ENCODE measurements around the gene CDC16. TPM values are rescaled to one million over a fixed set of nuclear protein-coding genes. Genes with fewer than 3 reads are reported as not detected.
A peak's percentile ranks its signal among the peaks of the same experiment; 100 is the strongest.

Gene CDC16
- total and polyA plus RNA-seq, 9 of the 15 experiments (the other 6 are each of a cell fraction or from before 2014, with no cell fraction given) = 23.2 to 102 (median 51.6) TPM

DNA sequence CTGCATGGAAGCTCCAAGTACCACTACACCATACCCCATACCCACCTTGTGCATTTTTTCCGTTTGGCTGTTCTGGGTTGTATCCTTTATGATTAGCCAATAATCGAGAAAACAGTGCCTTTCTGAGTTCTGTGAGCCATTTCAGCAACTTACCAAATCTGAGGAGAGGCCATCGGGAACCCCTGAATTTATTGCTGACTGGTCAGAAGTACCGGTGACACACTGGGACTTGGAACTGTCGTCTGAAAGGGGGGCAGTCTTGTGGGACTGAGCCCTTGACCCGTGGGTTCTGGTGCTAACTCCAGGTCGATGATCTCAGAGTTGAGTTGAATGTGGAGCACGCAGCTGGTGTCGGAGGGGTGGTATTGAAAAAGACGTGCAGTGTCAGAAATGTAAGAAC lies 61.8 kb downstream of the CDC16 start:
- Histone ChIP-seq H3K9me3 (replicated peaks; ENCODE audit: control insufficient read depth, insufficient read depth, low read depth, low read length) (no peaks in the 10 kb centered on the region), H3K27ac (ENCODE audit: extremely low read depth, low read depth, low read length) (no peak overlapping the region), H2AFZ (ENCODE audit: low read depth, low read length) (no peak overlapping the region), H3K9me1 (ENCODE audit: control insufficient read depth, insufficient read depth, low read length) (no peaks in the 10 kb centered on the region), H3K4me1 (replicated peaks in 1 of 2; ENCODE audit: control insufficient read depth in 2 of 2, insufficient read depth in 2 of 2, low read length in 2 of 2) (no peaks in the 10 kb centered on the region; a peak in 1 of 5 replicates), H4K20me1 (replicated peaks; ENCODE audit: control insufficient read depth, insufficient read depth, low read length) (no peaks in the 10 kb centered on the region), H3K79me2 (ENCODE audit: control insufficient read depth, insufficient read depth, low read length) (peaks cover 7% of the 10 kb centered on the region; the same call in 2 of the 3 replicates), H3K36me3 (ENCODE audit: control insufficient read depth, insufficient read depth, low read length) (peaks cover 73% of the 10 kb centered on the region; the same call in 2 of the 3 replicates), H3K4me2 (ENCODE audit: insufficient read depth, low read length) (no peak overlapping the region), H3K27me3 (ENCODE audit: control insufficient read depth in 2 of 2, insufficient read depth in 2 of 2, low read length in 2 of 2) (no peaks in the 10 kb centered on the region), H3K4me3 (no peak overlapping the region), H3K9ac (ENCODE audit: insufficient read depth in 1 of 2, low read depth in 2 of 2, low read length in 2 of 2) (no peak overlapping the region; a peak in 1 of 4 replicates)
- ChIA-PET POLR2A (interaction anchor here (1.2 kb wide), 1 partner anchor 15 kb away, joined by 4 read pairs; the partner anchor contains the start of gene UPF3A), CTCF (ENCODE audit: low intra/inter-chr PET ratio) (no interaction called here)
- intact Hi-C loops (cut with micrococcal nuclease) (no loop called here), in situ Hi-C loops (cut with MboI) (no loop called here)
- no peak for FAIRE-seq
- no peak for ATAC-seq
- DNase-seq (ENCODE audit: extremely low read depth in 1 of 4, low spot score in 3 of 4) = no peak
- no TSS peak for BruUV-seq (replicated peaks)
- WGBS (ENCODE audit: insufficient coverage, low coverage, missing lambda C conversion rate) = 79% methylated on average over 8 of the region's 10 CpGs
- TF ChIP-seq MAFK (IDR thresholded peaks at IDR 0.05; ENCODE audit: low read length) = peak; percentile 52
- no peak for TF ChIP-seq CEBPB (tag; IDR thresholded peaks at IDR 0.05)
- TF ChIP-seq REST (IDR thresholded peaks at IDR 0.05; ENCODE audit: borderline replicate concordance) = no peak
- no peak for TF ChIP-seq REST (CRISPR knock-in tag; IDR thresholded peaks at IDR 0.05; ENCODE audit: low read depth)
- TF ChIP-seq C11orf30 (IDR thresholded peaks at IDR 0.05; ENCODE audit: low read depth) = peak; percentile 69
- TF ChIP-seq ZBTB9 (CRISPR knock-in tag; IDR thresholded peaks at IDR 0.05) = no peak
- no peak for TF ChIP-seq SUPT5H (IDR thresholded peaks at IDR 0.05)
- TF ChIP-seq ZFX (CRISPR knock-in tag; IDR thresholded peaks at IDR 0.05) = no peak
- TF ChIP-seq SIN3B (IDR thresholded peaks at IDR 0.05; ENCODE audit: low read depth) = no peak
- no peak for TF ChIP-seq TSC22D4 (tag; IDR thresholded peaks at IDR 0.05)
- TF ChIP-seq CSDE1 (IDR thresholded peaks at IDR 0.05) = no peak
- peak; percentile 78 for TF ChIP-seq ZNF316 (IDR thresholded peaks at IDR 0.05)
- TF ChIP-seq MAFG (tag; conservative IDR thresholded peaks at IDR 0.05) = peak; percentile 56
- TF ChIP-seq, protein P1, sequence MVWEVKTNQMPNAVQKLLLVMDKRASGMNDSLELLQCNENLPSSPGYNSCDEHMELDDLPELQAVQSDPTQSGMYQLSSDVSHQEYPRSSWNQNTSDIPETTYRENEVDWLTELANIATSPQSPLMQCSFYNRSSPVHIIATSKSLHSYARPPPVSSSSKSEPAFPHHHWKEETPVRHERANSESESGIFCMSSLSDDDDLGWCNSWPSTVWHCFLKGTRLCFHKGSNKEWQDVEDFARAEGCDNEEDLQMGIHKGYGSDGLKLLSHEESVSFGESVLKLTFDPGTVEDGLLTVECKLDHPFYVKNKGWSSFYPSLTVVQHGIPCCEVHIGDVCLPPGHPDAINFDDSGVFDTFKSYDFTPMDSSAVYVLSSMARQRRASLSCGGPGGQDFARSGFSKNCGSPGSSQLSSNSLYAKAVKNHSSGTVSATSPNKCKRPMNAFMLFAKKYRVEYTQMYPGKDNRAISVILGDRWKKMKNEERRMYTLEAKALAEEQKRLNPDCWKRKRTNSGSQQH (CRISPR knock-in tag; IDR thresholded peaks at IDR 0.05) = no peak
- no peak for TF ChIP-seq BRD4 (IDR thresholded peaks at IDR 0.05)
